ENCODE results near the gene FIBCD1.

FIBCD1 gene

GRCh38 chr9:130869250-130869649, 69.8 kb downstream of the FIBCD1 start:
- Histone ChIP-seq H3K4me3 (IDR thresholded peaks at IDR 0.05; ENCODE audit: insufficient read depth, low read depth, low read length) (no peak overlapping the region), H3K36me3 (ENCODE audit: insufficient read depth) (0 out of 2 replicates have a peak, but pooled peaks cover 3% of the 10 kb centered on the region), H3K4me2 (no peak overlapping the region), H3K9ac (no peak overlapping the region), H3K4me1 (ENCODE audit: low read depth, poor library complexity, severe bottlenecking) (no peaks in the 10 kb centered on the region), H3K27me3 (ENCODE audit: insufficient read depth, low read depth) (no peaks in the 10 kb centered on the region), H3K79me2 (ENCODE audit: insufficient read depth, low read depth) (no peaks in the 10 kb centered on the region), H4K20me1 (ENCODE audit: insufficient read depth) (peaks cover 5% of the 10 kb centered on the region; the same call in 1 of the 2 replicates), H3K27ac (no peak overlapping the region), H2AFZ (ENCODE audit: low read depth) (no peak overlapping the region)
- no peak for TF ChIP-seq CTCF (conservative IDR thresholded peaks at IDR 0.05; ENCODE audit: low read depth, low read length)

- Histone ChIP-seq H3K36me3 (ENCODE audit: insufficient read depth) (no peaks in the 10 kb centered on the region), H4K20me1 (ENCODE audit: insufficient read depth) (peaks cover 5% of the 10 kb centered on the region; the same call in 1 of the 2 replicates), H3K9ac (no peak overlapping the region), H3K27me3 (ENCODE audit: insufficient read depth, low read depth) (no peaks in the 10 kb centered on the region), H3K4me3 (IDR thresholded peaks at IDR 0.05; ENCODE audit: insufficient read depth, low read depth, low read length) (no peak overlapping the region), H3K4me1 (ENCODE audit: low read depth, poor library complexity, severe bottlenecking) (no peaks in the 10 kb centered on the region), H2AFZ (ENCODE audit: low read depth) (no peak overlapping the region), H3K79me2 (ENCODE audit: insufficient read depth, low read depth) (no peaks in the 10 kb centered on the region), H3K27ac (no peak overlapping the region), H3K4me2 (no peak overlapping the region)
- no peak for TF ChIP-seq CTCF (conservative IDR thresholded peaks at IDR 0.05; ENCODE audit: low read depth, low read length)
Observed at GRCh38 chr9:130868230-130868629, 70.8 kb downstream of the FIBCD1 start.

GRCh38 chr9:130867556-130867955, 71.5 kb downstream of the FIBCD1 start:
- Histone ChIP-seq H3K27me3 (ENCODE audit: insufficient read depth, low read depth) (no peaks in the 10 kb centered on the region), H3K4me2 (no peak overlapping the region), H3K79me2 (ENCODE audit: insufficient read depth, low read depth) (no peaks in the 10 kb centered on the region), H4K20me1 (ENCODE audit: insufficient read depth) (peaks cover 5% of the 10 kb centered on the region; the same call in 1 of the 2 replicates), H3K27ac (no peak overlapping the region), H3K4me1 (ENCODE audit: low read depth, poor library complexity, severe bottlenecking) (no peaks in the 10 kb centered on the region), H3K4me3 (IDR thresholded peaks at IDR 0.05; ENCODE audit: insufficient read depth, low read depth, low read length) (no peak overlapping the region), H3K36me3 (ENCODE audit: insufficient read depth) (no peaks in the 10 kb centered on the region), H2AFZ (ENCODE audit: low read depth) (no peak overlapping the region), H3K9ac (no peak overlapping the region)
- TF ChIP-seq CTCF (conservative IDR thresholded peaks at IDR 0.05; ENCODE audit: low read depth, low read length): no peak

- peak; percentile 96 for TF ChIP-seq CTCF (conservative IDR thresholded peaks at IDR 0.05; ENCODE audit: low read depth, low read length)
- no peak overlapping the region for H3K9ac ChIP-seq
- H2AFZ ChIP-seq (ENCODE audit: low read depth): no peak overlapping the region
- no peaks in the 10 kb centered on the region for H3K79me2 ChIP-seq (ENCODE audit: insufficient read depth, low read depth)
- no peak overlapping the region for H3K4me2 ChIP-seq
- no peaks in the 10 kb centered on the region for H3K4me1 ChIP-seq (ENCODE audit: low read depth, poor library complexity, severe bottlenecking)
- H3K27ac ChIP-seq: no peak overlapping the region
- no peak overlapping the region for H3K4me3 ChIP-seq (IDR thresholded peaks at IDR 0.05; ENCODE audit: insufficient read depth, low read depth, low read length)
- peaks cover 5% of the 10 kb centered on the region; the same call in 1 of the 2 replicates for H4K20me1 ChIP-seq (ENCODE audit: insufficient read depth)
- no peaks in the 10 kb centered on the region for H3K36me3 ChIP-seq (ENCODE audit: insufficient read depth)
- no peaks in the 10 kb centered on the region for H3K27me3 ChIP-seq (ENCODE audit: insufficient read depth, low read depth)
Observed at GRCh38 chr9:130866474-130866965, 72.5 kb downstream of the FIBCD1 start.
